Fibroblast of skin of right quadriceps (primary cell): Measurements from ENCODE around the gene DNLZ.
"Not testable (repeated sequence)": the region's sequence is repeated elsewhere in the genome, so short reads cannot be mapped to it uniquely, and the experiment has no call there.

Experiments used
- DNase-seq: peaks from one replicate; pipeline ENCODE4 v3.0.0-alpha.2; 2013

DNLZ gene

DNA sequence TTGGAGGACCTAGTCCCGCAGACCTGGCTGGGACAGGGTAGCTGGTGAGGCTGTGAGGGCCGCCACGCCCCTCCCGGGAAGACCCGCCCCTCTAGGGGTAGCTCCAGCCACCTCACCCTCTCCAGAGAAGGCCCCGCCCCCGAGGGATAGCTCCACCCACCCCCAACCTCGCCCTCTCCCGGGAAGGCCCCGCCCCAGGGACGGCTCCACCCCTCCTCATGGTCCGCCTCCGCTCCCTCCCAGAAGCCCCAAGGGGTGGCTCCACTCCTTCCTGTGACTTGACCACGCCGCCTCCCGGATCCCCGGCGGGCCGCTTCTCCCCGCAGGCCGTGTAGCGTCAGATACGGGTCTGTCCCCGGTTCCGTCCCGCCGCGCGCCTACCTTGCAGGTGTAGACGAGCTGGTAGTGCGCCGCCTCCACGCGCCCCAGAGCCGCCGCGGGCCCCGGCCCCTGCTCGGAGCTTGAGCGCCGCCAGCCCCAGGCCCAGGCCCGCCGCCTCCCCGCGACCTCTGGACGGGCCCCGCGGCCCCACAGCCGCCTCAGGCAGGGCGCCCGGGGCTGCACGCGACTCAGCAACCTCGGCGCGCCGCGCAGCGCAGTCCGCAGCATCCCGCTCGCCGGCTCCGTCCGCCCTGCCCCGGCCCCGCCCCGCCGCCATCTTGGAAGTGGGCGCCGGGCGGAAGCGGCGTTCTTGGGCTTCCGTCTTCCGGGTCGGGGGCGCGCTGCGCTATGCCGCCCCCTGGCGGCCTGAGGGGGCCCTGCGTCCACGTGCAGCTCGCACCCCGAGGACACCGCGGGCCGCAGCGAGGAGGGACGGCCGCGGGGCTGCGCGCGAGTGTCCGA is at the start of gene DNLZ:
TSS of gene DNLZ (minus strand) at position 639 of the 843 bp plus-strand sequence. CDS start at position 609, 30 bp downstream.
- peak; percentile 95 for DNase-seq

DNA sequence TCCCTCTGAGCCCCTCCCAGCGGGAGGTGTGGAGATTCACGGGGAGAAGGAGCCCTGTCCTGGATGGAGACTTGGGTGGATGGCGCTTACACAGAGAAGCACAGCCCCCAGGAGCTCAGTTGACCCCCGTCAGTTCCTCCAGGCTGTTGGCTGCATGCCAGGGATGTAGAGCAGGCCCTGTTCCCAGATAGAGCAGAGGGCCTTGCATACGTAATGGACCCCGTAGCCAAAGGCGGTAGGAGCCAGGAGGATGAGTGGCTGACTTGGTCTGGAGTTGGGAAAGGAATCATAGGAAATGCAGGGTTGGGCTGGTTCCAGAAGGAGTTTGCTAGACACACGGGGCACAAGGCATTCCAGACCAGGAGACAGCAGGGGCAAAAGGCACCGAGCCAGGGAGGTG is 49.4 kb upstream of the DNLZ start:
- DNase-seq, result no peak

DNA sequence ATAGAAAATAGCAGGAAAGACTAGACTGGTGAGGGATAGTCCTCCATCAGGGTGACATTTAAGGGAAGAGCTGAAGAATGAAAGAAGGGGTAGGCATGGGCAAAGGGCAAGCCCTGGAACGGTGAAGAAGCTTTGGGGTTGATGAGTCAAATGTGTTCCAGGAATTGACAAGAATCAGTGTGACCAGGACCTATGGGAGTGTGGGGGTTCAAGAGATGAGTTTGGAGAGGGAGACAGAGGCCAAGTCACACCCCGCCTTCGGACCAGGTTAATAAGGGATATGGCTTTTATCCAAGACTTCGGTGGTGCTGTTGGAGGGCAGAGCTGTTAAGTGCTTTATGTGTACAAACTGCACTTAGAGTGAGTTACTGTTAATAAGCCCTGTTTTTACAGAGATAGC is 47.8 kb upstream of the DNLZ start:
- no peak for DNase-seq

DNA sequence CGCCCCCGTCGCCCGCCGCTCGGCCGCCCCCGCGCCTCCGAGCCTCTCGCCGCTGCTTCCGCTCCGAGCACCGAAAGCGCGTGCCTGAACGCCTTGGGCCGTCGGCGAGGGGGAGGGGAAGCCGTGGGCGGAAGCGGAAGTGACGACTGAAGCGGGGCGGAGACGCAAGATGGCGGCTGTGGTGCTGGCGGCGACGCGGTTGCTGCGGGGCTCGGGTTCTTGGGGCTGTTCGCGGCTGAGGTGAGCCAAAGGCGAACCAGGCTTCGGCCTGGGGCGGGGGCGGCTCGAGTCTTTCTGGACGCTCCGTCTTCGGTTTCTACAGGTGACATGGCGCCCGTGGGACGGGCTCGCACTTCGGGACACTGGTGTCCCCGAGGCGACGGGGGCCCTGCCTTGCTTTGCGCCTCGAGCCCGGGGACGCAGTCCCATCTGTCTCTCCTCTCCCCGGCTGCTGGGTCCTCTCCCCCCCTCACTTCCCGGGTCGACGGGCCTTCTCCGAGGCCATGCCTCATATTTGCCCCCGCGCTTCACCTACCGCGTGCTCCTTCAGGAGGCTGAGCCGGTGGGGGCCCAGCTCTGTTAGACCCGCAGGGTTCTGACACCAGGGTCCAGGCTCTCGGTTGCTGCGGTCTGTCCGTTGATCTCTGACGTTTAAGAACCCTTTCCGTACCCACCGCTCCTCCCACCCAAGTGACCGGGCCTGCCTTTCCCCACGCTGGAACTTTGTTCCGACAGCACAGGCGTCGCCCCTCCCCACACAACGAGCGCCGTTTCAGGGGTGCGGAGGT is 47.1 kb upstream of the DNLZ start, which contains the start of the genes ENTR1 and PMPCA:
TSS of gene ENTR1 (minus strand) at position 115 of the 788 bp plus-strand sequence. CDS start 217 bp downstream, outside the sequence.
TSS of gene PMPCA (plus strand) at position 159 of the 788 bp plus-strand sequence. CDS start at position 170, 11 bp downstream.
- peak; percentile 85 for DNase-seq

DNA sequence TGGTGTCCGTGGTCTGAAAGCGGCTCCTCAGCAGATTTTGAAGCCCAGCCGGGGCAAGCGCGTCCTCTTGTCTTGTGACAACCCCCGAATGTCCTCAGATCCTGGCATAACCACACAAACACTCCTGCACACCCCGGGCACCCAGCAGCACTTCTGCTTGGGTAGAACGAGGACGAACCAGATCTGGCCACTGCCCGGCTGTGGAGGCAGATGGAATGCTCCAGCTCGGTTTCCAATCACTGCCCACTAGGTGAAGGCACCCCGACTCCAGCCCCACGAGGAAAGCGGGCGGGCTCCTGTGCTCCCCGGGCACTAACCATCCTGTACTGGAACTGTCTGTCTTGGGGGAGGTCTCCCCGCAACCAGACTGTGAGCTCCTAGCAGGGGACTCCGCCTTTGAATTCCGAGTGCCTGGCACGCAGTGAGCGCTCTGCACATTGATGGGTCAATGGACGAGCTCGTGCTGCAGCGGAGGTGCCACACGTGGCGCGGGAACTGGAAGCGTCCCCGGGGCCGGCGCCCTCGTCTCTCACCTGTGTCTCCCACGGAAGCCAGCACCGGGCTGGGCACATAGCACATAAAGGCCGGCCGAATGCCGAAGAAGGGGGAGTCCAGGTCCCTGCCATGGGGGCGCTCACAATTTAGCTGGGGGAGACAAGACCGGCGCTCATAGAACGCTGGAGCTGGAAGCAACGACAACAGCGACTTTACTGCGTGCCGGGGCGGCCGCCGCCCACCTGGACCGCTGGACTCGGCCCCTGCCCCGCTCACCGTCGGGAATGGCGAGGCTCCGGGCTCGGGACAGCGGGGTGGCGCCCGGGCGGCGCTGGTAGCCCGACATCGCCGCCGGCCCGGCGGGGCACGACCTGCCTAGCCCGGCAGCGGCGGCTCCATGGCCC is 46.3 kb upstream of the DNLZ start:
- peak; percentile 35 for DNase-seq

DNA sequence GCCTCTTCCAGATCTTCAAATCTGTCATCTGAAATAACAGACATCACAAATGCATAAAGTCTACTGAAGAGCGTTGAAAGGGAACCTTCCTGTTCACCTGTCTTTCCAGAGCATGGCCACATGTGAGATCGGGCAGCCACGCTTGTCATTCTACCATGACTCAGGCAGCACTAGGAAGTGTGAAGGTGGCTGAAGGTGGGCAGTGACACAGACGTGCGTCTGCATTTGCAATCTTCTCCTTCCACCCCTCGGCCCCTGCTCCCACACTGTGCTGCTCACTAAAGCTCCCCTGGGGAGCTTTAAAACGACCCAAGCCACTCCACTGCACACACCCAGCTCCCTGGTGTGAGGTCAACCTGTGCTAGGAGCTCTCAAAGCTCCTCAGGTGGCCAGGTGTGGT is 44.4 kb upstream of the DNLZ start:
- no peak for DNase-seq

DNA sequence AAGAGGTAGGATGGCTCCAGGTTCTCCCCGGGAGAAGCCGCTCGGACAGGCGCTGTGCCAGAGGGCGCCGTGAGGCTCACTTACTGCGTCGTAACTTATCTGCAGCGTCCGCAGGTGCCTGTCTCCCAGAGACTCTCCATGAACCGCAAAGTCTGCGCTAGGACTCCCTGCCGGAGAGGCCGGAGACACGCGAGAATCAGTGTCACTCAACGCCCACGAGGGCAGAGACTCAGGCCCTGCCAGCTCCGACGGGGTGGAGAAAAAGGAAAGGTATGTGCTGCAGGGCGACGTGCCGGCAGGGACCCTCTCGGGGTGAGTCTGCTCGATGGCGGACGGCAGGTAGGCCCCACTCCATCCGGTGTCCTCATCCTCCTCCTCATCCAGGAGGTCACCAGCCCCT is 43.5 kb upstream of the DNLZ start:
- DNase-seq, result not testable (repeated sequence)

DNA sequence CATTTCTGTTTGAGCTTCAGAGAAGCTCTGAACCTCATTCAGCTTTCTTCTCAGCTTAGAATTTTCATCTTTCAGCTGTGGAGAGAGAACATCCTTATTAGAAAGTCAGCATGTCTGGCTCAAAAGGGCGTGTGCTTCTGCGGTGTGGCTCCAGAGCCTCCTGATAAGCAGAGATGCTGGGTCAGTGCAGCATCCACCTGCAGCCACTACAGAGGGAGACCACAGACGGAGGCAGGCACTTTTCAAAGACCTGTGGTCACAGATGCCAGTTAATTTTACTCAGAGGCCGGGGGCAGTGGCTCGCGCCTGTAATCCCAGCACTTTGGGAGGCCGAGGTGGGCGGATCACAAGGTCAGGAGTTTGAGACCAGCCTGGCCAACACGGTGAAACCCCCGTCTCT is 42.4 kb upstream of the DNLZ start:
- not testable (repeated sequence) for DNase-seq

DNA sequence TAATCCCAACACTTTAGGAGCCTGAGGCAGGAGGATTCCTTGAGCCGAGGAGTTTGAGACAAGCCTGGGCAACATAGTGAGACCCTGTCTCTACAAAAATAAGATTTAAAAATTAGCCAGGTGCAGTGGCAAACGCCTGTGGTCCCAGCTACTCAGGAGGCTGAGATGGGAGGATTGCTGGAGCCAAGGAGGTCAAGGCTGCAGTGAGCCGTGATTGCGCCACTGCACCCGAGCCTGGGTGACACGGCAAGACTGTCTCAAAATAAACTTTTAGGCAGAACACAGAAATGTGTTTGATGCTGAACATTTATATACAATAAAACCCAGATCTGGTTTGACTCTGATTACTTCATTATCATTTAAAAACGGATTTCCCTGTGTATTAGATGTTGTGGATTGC is 41.9 kb upstream of the DNLZ start:
- DNase-seq, result no peak

DNA sequence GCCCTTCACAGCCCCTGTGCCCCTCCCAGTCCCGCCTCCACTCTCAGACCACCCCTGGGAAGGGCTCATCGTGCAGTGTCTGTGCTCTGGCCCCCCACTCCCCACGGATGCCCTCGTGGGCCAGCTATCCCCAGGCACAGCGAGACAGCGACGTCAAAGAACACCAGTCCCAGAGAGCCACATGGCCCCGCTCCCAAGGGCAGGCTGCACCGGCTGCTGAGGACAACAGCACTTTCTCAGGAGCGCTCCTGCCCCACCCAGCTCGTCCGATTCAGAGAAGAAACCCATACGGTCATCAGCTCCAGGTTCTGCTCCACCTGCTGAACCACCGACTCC is 41.2 kb upstream of the DNLZ start:
- no peak for DNase-seq

DNA sequence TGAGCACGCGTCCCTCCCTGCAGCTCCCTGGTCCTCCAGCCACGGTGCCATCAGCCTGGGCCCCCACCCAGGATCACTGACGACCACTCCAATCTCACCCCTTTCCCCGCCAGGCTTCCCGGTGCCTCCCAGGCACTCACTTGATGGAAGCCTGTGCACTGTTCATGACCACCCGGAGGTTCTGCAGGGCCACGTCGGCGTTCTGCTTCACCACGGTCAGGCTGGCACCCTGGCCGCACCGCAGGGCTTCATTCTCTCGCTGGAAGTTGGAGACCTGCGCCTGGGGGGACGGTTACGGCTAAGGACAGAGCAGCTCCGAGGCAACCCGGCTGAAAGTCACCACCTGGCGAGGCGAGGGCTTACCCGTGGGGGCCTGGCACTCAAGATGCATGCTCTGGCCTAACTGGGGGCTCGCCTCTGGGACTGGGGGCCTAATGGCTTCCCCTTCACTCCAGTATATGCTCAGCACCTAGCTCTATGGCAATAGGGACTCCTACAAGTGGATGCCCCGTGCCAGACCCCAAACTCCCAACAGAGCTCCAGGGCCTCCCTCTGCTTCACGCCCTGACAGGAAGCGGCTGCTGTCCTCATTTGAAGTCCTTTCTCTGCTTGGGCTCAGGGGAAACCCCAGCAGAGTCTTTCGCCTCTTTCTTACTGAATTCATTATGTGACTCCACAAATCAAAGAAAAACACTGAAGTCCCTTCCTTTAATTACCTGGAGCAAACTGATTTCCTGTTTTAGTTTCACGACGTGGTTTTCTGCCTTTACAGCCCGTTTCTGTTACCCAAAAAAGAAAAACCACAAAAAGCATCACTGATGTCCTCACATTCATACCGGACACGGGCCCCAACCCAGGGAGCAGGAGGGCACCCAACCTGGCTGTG is 40.6 kb upstream of the DNLZ start:
- DNase-seq, result no peak

DNA sequence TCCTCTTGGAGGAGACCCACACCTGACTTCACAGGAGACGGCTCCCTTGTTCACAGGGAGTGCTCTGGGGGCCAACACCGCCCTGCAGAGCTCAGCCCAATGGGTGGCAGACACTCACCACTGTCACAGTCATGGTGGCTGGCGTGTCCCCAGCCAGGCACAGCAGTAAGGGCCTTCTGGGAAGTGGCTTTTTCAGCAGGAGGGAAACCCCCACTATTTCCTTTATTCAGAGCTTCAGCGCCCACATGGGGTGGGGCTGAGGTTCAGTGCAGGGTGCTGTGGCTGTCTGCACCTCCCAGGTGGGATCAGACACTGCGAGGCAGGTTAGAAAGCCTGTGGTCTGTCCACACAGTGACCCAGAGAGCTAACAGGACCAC is 40.0 kb upstream of the DNLZ start:
- DNase-seq, result no peak

DNA sequence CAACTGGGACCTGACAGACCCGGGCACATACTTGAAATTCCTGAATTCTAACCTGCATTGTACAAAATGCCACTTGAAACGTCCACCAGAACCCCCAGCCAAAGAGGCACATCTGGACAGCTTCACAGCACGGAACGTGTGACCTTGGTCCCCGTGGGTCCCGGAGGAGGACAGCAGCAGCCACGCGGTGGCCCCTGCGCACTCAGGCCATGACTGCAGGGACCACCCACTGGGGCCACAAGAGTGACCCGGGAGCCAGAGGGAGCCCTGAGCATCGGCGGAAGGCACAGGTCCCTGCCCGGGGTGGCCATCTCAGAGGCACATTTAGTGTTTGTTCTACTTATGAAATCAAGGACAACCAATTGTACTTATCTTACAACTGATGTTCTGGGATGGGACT is 38.5 kb upstream of the DNLZ start:
- DNase-seq, result no peak

DNA sequence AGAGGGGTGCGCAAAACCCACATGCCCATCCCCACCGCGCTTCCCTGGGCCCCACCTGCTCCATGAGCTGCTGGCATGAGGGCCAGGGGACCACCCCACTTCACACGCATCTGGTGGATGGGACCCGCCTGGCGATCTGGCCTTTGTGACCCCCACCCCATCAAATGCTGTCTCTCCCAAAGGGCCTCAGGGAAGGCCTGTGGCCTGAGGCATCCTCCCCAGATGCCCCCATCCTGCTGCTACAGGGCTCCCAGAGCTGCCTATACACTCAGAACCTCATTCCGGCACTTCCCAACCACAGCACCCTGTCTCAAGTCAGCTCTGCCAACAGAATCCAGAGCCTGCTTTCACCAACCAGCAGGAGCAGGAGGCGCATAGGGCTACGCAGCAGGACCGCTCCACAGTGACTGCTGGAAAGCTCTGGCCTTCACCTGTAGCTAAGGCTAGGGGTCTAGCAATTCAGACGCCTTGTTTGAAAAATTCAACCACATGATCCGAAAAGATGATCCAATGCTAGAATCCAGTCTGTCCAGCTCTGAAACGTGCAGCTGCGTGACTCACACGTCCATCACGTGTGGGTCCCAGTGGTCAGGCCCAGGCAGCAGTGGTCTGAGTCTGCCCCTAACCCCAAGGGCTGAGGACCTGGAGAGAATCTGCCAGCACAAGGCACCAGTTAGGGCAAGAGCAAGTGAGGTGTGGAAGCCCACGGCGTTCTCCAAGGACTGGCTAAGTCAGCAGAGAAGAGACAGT is 37.8 kb upstream of the DNLZ start:
- DNase-seq, result no peak

DNA sequence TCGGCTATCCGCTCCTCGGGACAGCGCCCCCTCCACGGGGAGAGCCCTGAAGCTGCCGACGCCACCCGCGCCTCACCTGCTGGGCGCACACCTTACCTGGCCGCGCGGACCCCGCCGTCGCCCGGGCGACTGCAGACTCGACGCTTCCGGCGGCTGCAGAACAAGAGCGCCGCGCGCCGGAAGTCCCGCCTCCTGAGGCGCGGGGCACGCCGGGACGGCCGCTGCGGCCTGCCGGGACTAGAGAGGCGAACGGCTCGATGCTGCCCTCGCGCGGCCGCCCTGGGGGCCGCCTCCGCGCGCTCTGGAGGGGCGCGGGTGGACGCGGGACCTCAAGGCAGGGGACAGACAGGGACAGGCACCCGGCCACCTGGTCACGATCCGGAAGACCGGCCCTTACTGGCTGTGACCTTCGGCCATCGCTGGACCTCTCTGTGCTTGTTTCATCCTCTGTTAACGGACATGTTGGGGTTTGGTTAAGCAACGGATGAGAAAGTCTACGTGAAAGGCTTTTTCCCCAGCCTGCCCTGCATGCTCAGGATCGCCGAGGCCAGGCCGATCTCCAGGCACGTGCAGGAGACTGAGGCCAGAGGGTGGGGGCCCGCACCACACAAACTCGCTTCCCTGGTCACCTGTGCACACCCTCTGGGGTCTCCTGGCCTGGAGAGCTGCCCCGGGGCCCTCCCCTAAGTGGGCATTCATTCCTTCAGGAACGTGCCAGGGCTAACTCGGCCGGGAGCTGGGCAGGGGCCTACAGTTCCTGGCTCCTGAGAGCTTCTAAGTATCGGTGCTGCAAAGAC is 36.7 kb upstream of the DNLZ start, which contains the start of gene SNAPC4:
TSS of gene SNAPC4 (minus strand) at position 133 of the 797 bp plus-strand sequence. CDS start 1,742 bp downstream, outside the sequence.
- peak; percentile 82 for DNase-seq

DNA sequence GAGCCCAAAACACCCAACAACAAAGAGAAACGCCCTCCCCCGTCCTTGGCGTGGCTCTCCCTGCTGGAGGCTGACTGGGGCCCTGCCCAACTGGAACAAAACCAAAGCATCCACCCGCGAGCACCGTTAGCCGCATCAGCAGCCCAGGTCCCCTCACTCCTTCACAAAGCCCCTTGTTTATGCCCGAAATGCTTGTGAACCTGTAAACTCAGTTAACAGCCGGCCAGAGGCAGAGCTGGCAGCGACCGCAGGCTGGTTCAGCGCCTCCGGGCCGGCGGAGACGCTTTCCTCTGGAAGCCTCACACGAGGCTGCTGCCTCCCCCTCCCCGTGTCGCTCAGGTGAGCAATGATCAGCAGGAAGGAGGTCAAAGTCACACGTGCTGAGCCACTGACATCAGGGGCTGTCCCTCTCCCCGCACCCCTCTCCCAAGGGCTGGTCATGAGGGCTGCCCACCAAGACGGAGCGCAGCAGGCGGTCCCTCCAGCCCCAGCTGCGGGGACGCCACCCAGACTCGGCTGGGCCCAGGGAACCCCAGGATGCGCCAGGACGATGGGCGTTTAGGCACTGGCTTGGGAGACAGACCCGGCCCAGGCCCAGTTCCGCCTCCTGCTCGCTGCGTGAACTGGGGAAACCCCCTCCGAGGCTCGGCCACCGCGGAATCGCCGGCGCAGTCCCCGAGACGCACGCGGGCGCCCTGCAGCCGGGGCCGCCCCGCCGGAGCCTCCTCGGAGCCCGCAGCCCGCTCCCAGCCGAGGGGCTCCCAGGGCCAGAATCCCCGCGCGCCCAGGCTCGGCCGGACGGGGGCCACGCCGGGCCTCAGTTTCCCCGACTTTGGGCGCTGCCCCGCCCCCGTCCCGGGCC is 35.9 kb upstream of the DNLZ start:
- no peak for DNase-seq

DNA sequence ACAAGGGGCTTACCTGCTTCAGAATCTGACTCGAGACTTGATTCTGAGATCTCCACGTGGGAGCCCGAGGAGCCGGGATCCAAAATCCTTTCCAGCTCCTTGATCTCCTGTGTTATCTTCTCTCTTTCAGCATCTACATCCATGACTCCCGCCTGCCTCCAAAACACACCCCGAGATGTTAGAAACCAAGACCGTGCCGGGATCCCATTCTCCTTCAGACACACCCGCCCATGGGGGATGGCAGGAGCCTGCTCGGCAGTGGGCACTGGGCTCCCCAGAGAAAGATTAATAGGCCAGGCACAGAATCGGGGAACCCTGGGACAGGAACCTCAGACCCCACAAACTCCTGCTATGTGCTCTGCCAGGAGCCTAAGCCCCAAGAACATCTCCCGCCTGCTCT is 34.7 kb upstream of the DNLZ start:
- no peak for DNase-seq

DNA sequence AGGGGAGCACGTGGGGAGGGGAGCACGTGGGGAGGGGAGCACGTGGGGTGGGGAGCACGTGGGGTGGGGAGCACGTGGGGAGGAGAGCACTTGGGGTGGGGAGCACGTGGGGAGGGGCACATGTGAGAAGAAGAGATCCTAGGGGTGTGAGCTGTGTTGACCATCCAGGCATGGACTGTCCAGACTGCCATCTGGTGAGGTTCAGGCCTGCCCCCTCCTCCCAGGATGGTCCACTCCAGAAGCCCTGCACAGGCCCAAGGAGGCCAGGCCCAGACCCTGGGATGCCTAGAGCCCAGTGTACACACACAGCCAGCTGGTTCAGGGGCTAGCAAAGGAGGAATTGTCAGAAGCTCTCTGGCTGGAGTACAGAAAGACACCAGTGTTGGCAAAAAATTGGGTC is 34.1 kb upstream of the DNLZ start:
- DNase-seq, result no peak

DNA sequence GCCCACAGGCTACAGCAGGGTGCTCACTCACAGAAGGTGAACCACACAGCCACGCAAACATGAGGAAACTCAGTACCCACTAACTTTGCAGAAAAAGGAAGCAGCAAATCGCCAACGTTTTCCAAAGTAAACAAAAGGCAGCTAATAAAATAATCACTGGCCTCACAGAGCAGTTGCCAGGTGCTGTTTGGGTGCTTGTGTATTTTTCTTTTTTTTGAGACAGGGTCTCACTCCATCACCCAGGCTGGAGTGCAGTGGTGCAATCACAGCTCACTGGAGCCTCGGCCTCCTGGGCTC is 32.6 kb upstream of the DNLZ start:
- no peak for DNase-seq
